NCI-H2227 (cell line): ENCODE measurements around the gene NUTM2D.
"Not testable (repeated sequence)": the region's sequence is repeated elsewhere in the genome, so short reads cannot be mapped to it uniquely, and the experiment has no call there.

ENCODE experiments used
- DNase-seq: peaks from one replicate; lab custom pipeline; 2025; ENCODE audit not compliant: unreplicated experiment; lab: John Stamatoyannopoulos, UW

NUTM2D gene

GRCh38 chr10:87369514-87370112, 12.1 kb downstream of the NUTM2D start:
- not testable (repeated sequence) for DNase-seq

DNA sequence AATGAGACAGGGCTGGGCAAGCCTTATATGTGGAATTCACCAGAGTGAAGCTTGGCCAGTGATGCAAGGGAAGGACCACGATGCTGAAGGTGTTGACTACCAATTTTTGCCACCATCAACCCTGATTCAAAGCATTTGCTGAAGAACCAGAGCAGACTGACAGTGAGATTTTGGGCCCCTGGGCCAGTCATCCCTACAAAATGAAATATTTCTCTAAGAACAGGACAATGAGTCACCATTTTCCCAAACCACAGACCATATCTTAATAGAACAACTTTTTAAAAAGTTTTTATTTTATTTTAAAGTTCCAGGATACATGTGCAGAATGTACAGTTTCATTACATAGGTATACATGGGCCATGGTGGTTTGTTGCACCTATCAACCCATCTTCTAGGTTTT, 16.5 kb downstream of the NUTM2D start:
- not testable (repeated sequence) for DNase-seq

DNA sequence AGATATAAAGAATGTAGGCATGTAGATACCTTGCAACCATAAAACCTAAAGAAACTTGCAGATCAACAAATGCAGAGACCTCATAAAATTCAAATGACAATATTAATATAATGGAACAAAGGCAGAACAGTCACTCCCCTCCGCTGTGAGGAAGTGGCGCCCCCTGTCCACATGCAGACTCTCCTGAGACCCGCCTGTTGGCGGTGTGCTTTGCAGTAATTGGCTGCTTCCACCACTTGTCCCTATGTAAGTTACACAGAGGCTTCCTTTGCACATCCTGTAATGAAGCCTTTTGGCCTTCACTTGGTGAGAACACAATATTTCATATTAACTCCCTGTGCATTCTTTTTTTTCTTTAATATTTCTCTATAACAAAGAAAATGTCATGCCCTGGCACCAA, 21.6 kb downstream of the NUTM2D start:
- not testable (repeated sequence) for DNase-seq

DNA sequence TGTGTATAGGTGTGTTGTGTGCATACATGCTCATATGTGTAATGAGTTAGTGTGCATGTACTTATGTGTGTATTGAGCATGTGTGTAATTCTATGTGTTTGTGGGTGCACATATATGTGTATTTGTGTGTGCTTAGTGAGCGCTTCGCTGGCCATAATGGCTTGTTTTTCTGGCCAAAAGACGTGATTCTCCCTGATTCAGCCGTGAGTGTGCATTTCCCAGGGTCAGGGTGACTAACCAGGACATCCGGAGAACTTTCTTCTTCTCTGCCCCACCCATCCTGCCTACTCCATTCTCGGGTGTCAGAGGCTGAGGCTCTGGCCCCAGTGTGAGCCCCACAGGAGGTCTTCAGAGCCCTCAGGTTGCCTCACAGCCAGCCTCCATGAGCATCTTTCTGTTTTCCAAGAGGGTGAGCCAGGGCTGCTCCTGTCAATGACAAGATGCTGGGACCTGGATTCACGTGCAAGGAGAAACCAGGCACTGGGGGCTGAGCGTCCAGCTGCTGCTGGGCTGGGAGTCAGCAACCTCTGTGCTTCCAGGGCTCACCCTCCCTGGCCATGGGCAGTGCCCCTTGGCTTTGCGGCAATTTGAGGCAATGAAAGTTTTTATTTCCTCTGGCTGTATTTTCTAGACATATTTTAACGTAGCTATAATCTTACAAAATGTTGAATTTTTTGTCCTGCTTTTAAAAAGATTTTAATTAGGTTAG, 25.8 kb downstream of the NUTM2D start:
- not testable (repeated sequence) for DNase-seq

DNA sequence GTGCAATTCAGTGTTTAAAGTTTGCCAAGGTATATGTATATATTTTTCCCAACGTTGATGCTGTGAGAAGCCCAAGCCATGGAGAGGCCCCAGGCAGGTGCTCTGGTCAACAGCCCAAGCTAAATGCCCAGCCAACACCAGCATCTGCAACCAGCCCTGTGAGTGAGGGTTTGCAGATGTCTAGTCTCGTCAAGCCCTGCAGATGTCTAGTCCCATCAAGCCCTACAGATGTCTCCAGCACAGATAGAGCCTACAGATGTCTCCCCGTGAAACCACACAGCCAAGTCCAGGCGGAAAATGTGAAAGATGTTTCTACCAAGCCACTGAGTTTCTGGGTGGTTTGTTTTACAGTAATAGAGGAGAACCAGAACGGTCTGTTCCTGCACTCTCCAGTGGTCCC, 26.7 kb downstream of the NUTM2D start:
- DNase-seq, result not testable (repeated sequence)

DNA sequence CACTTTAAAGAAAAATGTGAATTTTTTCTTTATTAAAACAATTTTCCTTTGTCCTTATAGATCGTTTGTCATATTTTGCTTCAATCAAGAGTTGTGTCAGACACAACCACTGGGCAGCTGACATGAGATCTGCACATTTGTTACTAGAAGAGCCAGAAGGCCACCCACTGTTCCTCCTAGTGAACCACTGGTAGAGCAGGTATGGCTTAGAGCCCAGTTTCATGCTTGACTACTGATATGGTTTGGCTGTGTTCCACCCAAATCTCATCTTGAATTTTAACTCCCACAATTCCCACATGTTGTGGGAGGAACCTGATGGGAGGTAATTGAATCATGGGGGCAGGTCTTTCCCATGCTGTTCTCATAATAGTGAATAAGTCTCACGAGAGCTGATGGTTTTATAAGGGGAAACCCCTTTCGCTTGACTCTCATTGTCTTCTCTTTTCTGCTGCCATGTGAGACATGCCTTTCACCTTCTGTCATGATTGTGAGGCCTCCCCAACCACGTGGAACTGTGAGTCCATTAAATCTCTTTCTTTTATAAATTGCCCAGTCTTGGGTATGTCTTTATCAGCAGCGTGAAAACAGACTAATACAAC, 28.3 kb downstream of the NUTM2D start:
- not testable (repeated sequence) for DNase-seq

GRCh38 chr10:87391360-87391759, 33.8 kb downstream of the NUTM2D start:
- not testable (repeated sequence) for DNase-seq

- not testable (repeated sequence) for DNase-seq
Measured at GRCh38 chr10:87396206-87396605, 38.7 kb downstream of the NUTM2D start.

GRCh38 chr10:87398436-87398835, 40.9 kb downstream of the NUTM2D start:
- DNase-seq, result not testable (repeated sequence)

DNA sequence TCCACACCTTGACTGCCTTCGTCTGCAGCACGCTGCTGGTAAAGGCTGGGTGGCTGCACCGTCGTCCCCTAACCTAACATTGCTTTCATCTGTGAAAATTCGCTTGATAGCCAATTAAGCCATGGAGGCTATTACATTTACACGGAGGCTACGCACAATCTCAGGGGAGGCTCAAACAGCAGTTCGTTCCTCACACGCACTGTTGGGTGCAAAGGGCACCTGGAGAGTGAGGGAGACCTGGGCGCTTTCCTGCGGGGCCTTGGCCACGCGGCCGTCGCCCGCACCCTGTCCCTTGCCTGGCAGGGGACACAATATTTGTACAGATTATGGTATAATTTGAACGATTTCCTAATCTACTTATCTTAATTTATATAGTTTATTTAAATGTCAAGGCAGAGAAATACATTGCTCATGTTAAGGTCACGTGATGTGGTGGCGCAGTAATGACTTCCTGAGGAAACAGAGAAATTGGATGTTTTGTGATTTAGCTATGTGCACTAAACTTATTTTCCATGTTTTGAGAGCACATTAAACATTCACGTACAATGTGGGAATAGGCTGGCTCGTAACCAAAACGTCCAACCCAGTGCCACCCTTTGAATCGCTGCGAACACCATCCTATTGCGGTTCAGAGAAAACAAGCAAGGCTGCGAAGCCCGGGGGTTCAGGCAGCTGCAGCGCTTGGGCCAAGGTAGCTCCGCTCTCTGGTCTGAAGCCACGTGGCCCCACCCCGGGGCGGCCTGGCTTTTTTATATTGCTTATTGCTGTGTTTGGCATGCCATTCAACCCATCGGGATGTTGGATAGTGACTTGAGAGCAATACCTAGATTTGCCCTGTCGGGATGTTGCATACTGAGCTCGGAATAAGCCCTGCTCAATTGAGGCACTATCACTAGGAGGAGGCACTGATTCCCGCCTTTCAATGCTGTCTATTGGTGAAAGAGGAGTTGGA, 50.2 kb downstream of the NUTM2D start:
- DNase-seq, result not testable (repeated sequence)

DNA sequence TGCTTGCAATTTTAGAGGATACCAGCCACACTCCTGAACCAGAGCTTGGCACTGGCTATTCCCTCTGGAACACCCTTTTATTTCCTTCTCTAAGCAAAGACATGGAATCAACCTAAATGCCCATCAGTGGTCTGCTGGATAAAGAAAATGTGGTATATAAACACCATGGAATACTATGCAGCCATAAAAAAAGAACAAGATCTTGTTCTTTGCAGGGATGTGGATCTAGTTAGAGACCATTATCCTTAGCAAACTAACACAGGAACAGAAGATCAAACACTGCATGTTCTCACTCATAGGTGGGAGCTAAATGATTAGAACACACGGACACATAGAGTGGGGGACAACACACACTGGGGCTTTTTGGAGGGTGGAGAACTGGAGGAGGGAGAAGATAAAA, 56.4 kb downstream of the NUTM2D start:
- DNase-seq, result not testable (repeated sequence)
